NCI-H460 (cell line): ENCODE measurements around the gene KCNK15. TPM values are rescaled to one million over a fixed set of nuclear protein-coding genes. Genes with fewer than 3 reads are reported as not detected.

Experiments used
- DNase-seq: peaks from one replicate; pipeline ENCODE4 v3.0.0-alpha.2; 2016; ENCODE audit warnings: low read depth; ENCODE audit errors: extremely low read depth
- total RNA-seq: library from RNA; depleted of rRNA; stranded (reverse); fragments of >200 nt; shearing (Covaris generic); gene quantifications from 2 replicates; pipeline ENCODE4 v1.2.3, GENCODE V29; 2014; rRNA removed

KCNK15 gene
- total RNA-seq, 1 experiment from 2014 or later, result 1.0 TPM

- DNase-seq, result no peak
Measured at GRCh38 chr20:44781118-44781517, 35.5 kb downstream of the KCNK15 start.

GRCh38 chr20:44781791-44782190 lies 36.1 kb downstream of the KCNK15 start:
- DNase-seq, result no peak

GRCh38 chr20:44784688-44785087 lies 39.0 kb downstream of the KCNK15 start:
- no peak for DNase-seq

- no peak for DNase-seq
Measured at GRCh38 chr20:44785768-44786167, 40.1 kb downstream of the KCNK15 start.

GRCh38 chr20:44787299-44787698 lies 41.6 kb downstream of the KCNK15 start:
- DNase-seq, result no peak

- DNase-seq, result no peak
Measured at GRCh38 chr20:44788706-44789456, 43.2 kb downstream of the KCNK15 start.

GRCh38 chr20:44790638-44791393 lies 45.2 kb downstream of the KCNK15 start:
- DNase-seq, result no peak

GRCh38 chr20:44792796-44793195 lies 47.1 kb downstream of the KCNK15 start:
- no peak for DNase-seq

- no peak for DNase-seq
Measured at GRCh38 chr20:44795836-44796235, 50.2 kb downstream of the KCNK15 start.

- no peak for DNase-seq
Measured at GRCh38 chr20:44796311-44796710, 50.6 kb downstream of the KCNK15 start.

GRCh38 chr20:44796758-44797457 lies 51.2 kb downstream of the KCNK15 start:
- DNase-seq, result no peak

- DNase-seq, result no peak
Measured at GRCh38 chr20:44799691-44800090, 54.0 kb downstream of the KCNK15 start.

GRCh38 chr20:44800391-44801046 lies 54.9 kb downstream of the KCNK15 start:
- no peak for DNase-seq

Other genes with a start within 250 kb of the KCNK15 start
- 129 and 130 TPM in 2 replicates for gene SERINC3, start 223.8 kb upstream of the KCNK15 start, total RNA-seq
- gene PKIG, start 163.3 kb upstream of the KCNK15 start, total RNA-seq, result 28.0 and 28.7 TPM in 2 replicates
- 5.2 and 7.2 TPM in 2 replicates for gene ADA, start 94.2 kb upstream of the KCNK15 start, total RNA-seq
- gene CCN5, start 30.5 kb upstream of the KCNK15 start, total RNA-seq, result 5.3 and 8.1 TPM in 2 replicates
- gene RIMS4, start 64.7 kb downstream of the KCNK15 start, total RNA-seq, result 0.20 and 0.35 TPM in 2 replicates
- gene YWHAB, start 139.8 kb downstream of the KCNK15 start, total RNA-seq, result 86.9 and 113 TPM in 2 replicates
- gene PABPC1L, start 164.2 kb downstream of the KCNK15 start, total RNA-seq, result 56.2 and 67.6 TPM in 2 replicates
- 52.9 and 58.0 TPM in 2 replicates for gene TOMM34, start 214.5 kb downstream of the KCNK15 start, total RNA-seq
- 32.2 and 42.4 TPM in 2 replicates for gene STK4, start 220.6 kb downstream of the KCNK15 start, total RNA-seq